Spinal cord (tissue), 10 donors: Measurements from ENCODE around the gene THSD7A. TPM values are rescaled to one million over a fixed set of nuclear protein-coding genes. Genes with fewer than 3 reads are reported as not detected.

Experiments used
- DNase-seq, 6 donors: peaks; one replicate each; pipeline versions ENCODE4 v3.0.0 to v3.0.0-alpha.2; 2013 to 2015; ENCODE audit warnings: low spot score in 6 of 6, low read depth in 4 of 6
- H3K27ac ChIP-seq: one replicate; pipeline ENCODE4 v1.5.1; 2013; ENCODE audit warnings: low read depth, low read length, control low read depth
- H3K27me3 ChIP-seq: one replicate; pipeline ENCODE4 v1.6.1; 2013; ENCODE audit warnings: low read length; ENCODE audit not compliant: control insufficient read depth, insufficient read depth
- H3K36me3 ChIP-seq: one replicate; pipeline ENCODE4 v1.6.1; 2013; ENCODE audit warnings: low read length; ENCODE audit not compliant: control insufficient read depth, insufficient read depth
- H3K4me1 ChIP-seq: one replicate; pipeline ENCODE4 v1.6.1; 2013; ENCODE audit warnings: low read length; ENCODE audit not compliant: control insufficient read depth, insufficient read depth
- H3K4me3 ChIP-seq: one replicate; pipeline ENCODE4 v1.5.1; 2013; ENCODE audit warnings: low read depth, low read length, control low read depth
- H3K9me3 ChIP-seq: one replicate; pipeline ENCODE4 v1.6.1; 2013; ENCODE audit warnings: low read length; ENCODE audit not compliant: control insufficient read depth, insufficient read depth
- WGBS: methylation state at CpG from one replicate; pipeline ENCODE4 v1.1.5; 2013; ENCODE audit warnings: missing lambda C conversion rate; ENCODE audit not compliant: insufficient coverage; 5-methylcytosine and 5-hydroxymethylcytosine counted together
- polyA plus RNA-seq, 2 donors: library from polyadenylated mRNA; unstranded; fragments of 120-200 nt; gene quantifications; one replicate each; pipeline ENCODE4 v1.2.1, GENCODE V29; 2013; ENCODE audit not compliant: insufficient read length in 2 of 2
- total RNA-seq, 2 donors: library from RNA; depleted of rRNA in 1 of 2; stranded (reverse); fragments of 120-200 nt in 1 of 2; fragments of >200 nt in 1 of 2; gene quantifications; one replicate each; pipeline versions ENCODE4 v1.2.3 to v1.2.4, GENCODE V29; 2013 to 2014
- donor health status: healthy.

The THSD7A gene
- total and polyA plus RNA-seq, 4 donors, result 15.7 to 50.5 (median 20.4) TPM

DNA sequence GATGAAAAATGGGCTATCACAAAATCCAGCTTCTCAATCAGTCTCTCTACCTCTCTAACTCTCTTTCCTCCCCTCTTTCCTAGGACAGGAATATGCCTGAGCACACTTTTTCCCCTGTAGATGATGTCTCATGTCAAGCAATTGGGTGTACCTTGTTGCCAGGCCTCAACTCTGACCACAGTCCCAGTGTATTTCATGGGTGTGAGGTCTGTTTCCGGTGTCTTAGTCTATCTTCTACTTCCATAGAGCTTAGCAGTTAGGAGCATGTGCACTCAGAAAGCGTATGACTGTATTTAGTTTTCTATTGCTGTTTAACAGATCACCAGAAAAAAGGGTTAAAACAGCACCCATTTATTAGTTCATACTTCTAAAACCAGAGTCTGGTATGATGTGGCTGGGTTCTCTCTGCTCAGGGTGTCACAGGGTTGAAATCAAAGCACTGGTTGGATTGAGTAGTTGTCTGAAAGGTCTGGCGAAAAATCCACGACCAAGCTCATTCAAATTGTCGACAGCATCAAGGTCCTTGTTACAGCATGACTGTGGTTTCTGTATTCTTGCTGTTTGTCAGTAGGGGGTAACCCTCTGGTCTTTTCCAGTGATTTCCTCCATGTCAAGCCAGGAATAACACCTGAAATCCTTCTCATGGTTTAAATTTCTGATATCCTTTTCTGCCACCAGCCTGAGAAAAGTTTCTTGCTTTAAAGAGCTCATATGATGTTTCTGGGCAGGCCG lies 130.0 kb downstream of the THSD7A start:
- H3K9me3 ChIP-seq, result no peaks in the 10 kb centered on the region
- WGBS, result no CpG with 5 or more reads among the region's 6 CpGs
- no peak for DNase-seq
- no peaks in the 10 kb centered on the region for H3K27me3 ChIP-seq
- H3K27ac ChIP-seq, result no peak overlapping the region
- H3K36me3 ChIP-seq, result no peaks in the 10 kb centered on the region
- H3K4me3 ChIP-seq, result no peak overlapping the region
- H3K4me1 ChIP-seq, result no peaks in the 10 kb centered on the region

DNA sequence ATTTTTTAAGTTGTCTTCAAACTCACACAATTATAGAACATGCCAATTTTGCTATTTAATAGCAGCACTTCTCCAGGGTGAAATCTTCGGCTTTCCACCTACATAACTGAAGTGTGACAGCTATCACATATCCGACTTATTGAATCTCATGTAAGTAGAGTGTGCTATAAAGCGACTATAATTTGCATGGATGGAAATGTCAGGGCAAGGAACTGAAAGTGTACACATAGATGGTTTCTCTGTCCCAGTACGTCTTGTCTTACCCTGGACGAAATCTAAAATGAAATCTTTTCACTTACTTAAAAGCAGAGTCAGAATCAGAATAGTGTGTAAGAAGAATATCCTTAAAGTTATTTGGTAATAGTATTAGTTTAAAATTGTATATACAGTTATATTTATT lies 132.3 kb downstream of the THSD7A start:
- H3K9me3 ChIP-seq, result no peaks in the 10 kb centered on the region
- H3K4me3 ChIP-seq, result no peak overlapping the region
- no peak for DNase-seq
- no peak overlapping the region for H3K27ac ChIP-seq
- no peaks in the 10 kb centered on the region for H3K27me3 ChIP-seq
- no peaks in the 10 kb centered on the region for H3K4me1 ChIP-seq
- no CpG with 5 or more reads among the region's 5 CpGs for WGBS
- H3K36me3 ChIP-seq, result no peaks in the 10 kb centered on the region

DNA sequence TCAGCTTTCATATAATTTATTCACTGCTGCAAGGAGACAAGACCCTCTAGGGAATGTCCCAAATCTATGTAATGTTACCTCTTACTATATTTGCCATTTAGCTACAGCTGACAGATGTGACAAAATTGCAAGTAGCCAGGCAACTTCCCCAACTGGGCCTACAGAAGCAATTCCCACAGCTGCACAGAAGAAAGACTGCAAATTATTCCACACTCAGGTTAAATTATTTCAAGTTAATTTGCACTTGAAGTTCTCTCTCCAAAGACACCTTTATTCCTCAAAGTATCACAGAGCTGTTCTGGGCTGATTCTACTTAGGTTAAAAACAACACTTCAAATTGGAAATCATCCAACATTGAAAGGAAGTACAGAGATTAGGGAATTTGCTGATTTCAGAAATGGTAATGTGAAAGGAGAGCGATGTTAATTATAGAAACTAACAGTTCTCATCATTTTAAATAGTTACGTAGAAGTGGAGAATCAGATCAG lies 133.6 kb downstream of the THSD7A start:
- H3K4me3 ChIP-seq, result no peak overlapping the region
- H3K27me3 ChIP-seq, result no peaks in the 10 kb centered on the region
- H3K27ac ChIP-seq, result no peak overlapping the region
- no CpG with 5 or more reads among the region's 2 CpGs for WGBS
- peak in 2 of 6 donors; percentile 19 to 75 for DNase-seq
- no peaks in the 10 kb centered on the region for H3K9me3 ChIP-seq
- H3K36me3 ChIP-seq, result no peaks in the 10 kb centered on the region
- no peaks in the 10 kb centered on the region for H3K4me1 ChIP-seq

DNA sequence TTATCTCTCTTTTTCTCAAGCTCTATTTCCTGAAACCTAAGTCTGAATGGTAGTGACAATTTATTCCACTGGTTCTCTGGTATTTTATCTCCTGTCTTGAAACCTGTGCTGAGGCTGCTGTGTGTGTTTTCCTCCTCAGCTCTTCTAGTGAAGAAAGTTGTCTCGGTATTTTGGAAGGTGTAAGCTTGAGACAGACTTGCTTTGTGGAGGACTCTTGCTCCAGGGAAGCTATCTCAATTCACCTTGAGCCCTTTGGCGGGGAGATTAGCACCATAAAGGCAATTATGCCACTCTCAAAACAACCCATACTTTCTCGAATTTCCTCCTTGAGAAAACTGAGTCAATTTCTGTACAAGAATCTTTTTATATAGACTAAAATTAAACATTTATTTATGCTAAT lies 141.6 kb downstream of the THSD7A start:
- no CpG with 5 or more reads among the region's 3 CpGs for WGBS
- no peak overlapping the region for H3K27ac ChIP-seq
- DNase-seq, result no peak
- H3K4me3 ChIP-seq, result no peak overlapping the region
- H3K9me3 ChIP-seq, result no peaks in the 10 kb centered on the region
- H3K36me3 ChIP-seq, result no peaks in the 10 kb centered on the region
- no peaks in the 10 kb centered on the region for H3K27me3 ChIP-seq
- H3K4me1 ChIP-seq, result no peaks in the 10 kb centered on the region

DNA sequence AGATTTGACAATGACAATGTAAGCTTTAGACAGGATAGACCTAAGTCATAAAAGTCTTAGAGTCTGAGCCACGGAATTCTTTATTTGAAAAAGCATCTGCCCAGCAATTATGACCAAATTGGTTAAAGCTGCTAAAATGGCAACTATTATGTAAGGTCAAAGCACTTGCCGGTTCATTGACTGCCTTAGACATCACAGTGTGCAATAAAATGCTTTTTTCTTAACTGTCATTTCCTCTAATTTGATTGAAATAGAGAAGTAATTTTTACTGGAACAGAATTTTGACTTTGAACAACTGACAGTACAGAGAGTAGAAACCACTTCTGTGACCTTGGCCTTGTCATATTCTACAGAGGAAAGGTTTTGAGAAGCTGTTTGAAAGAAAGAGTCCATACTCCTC lies 142.9 kb downstream of the THSD7A start:
- no CpG with 5 or more reads among the region's 2 CpGs for WGBS
- Histone ChIP-seq H3K36me3 (no peaks in the 10 kb centered on the region), H3K9me3 (peaks cover 2% of the 10 kb centered on the region), H3K27me3 (no peaks in the 10 kb centered on the region), H3K4me3 (no peak overlapping the region), H3K27ac (no peak overlapping the region), H3K4me1 (no peaks in the 10 kb centered on the region)
- no peak for DNase-seq

DNA sequence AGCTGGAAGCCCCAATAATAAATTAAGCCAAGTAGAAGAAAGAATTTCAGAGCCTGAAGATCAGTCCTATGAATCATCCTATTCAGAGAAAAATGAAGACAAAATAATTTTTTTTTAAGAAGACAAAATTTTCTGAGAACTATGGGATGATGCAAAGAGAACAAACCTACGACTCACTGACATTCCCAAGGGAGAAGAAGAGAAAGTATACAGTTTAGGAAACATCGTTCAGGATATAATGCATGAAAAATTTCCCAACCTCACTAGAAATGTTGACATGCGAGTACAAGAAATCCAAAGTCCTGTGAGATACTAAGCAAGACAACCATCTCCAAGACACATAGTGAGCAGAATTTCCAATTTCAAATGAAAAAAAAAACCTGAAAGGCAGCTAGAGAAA lies 150.5 kb downstream of the THSD7A start:
- no CpG with 5 or more reads among the region's 3 CpGs for WGBS
- DNase-seq, result no peak
- H3K36me3 ChIP-seq, result no peaks in the 10 kb centered on the region
- H3K4me1 ChIP-seq, result no peaks in the 10 kb centered on the region
- no peak overlapping the region for H3K27ac ChIP-seq
- no peaks in the 10 kb centered on the region for H3K27me3 ChIP-seq
- H3K4me3 ChIP-seq, result no peak overlapping the region
- H3K9me3 ChIP-seq, result peaks cover 17% of the 10 kb centered on the region

DNA sequence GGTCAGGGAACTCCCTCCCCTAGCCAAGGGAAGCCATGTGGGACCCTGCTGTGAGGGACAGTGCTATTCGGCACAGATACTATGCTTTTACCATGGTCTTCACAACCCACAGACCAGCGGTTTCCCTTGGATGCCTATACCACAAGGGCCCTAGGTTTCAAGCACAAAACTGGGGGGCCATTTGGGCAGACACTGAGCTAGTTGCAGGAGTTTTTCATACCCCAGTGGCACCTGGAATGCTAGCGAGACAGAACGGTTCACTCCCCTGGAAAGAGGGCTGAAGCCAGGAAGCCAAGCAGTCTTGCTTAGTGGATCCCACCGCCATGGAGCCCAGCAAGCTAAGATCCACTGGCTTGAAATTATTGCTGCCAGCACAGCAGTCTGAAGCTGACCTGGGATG lies 156.8 kb downstream of the THSD7A start:
- no peak overlapping the region for H3K4me3 ChIP-seq
- no peak for DNase-seq
- 95% methylated on average over 5 of the region's 5 CpGs for WGBS

DNA sequence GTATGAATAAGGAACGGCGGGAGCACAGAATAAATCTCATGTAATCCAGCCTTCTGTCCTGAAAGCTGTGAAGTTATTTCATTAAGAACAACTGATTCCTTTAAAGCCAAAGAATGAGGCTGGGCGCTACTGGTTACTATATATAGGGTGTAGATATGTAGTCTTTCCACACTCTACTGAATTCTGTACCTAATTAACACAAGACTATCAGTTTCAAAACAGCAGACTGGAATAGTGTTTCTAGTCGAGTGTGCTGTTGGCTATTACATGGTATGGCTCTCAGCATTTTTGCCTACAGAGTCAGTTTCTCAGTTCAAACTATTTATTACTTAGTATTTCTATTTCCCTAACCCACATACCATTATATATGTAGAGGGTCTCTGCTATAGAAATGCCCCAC lies 163.3 kb downstream of the THSD7A start:
- WGBS, result no CpG with 5 or more reads among the region's 4 CpGs
- Histone ChIP-seq H3K4me3 (no peak overlapping the region), H3K9me3 (no peaks in the 10 kb centered on the region), H3K27me3 (no peaks in the 10 kb centered on the region), H3K27ac (no peak overlapping the region), H3K36me3 (no peaks in the 10 kb centered on the region), H3K4me1 (peaks cover 3% of the 10 kb centered on the region)
- DNase-seq, result peak in 2 of 6 donors; percentile 19 to 51

More for the DNA sequence above, 156.8 kb downstream of the THSD7A start:
- peaks cover 7% of the 10 kb centered on the region for H3K9me3 ChIP-seq
- H3K27ac ChIP-seq, result no peak overlapping the region
- H3K4me1 ChIP-seq, result no peaks in the 10 kb centered on the region
- no peaks in the 10 kb centered on the region for H3K36me3 ChIP-seq
- H3K27me3 ChIP-seq, result no peaks in the 10 kb centered on the region

DNA sequence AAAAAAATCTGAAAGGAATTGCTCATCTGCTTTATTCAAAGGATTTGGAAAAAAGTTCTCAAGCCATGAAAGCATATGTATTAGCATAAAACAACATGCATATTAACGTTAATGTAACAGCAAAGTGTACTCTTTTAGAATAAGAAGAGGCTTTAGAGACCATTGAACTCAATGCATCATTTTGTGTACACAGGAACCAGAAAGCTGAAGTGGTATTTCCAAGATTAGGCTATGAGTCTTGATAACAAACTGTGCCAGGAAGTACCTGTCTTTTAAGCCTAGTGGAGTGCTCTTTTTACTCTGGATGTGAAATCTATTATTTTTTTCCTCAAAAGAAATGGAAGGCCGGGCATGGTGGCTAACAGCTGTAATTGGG lies 164.2 kb downstream of the THSD7A start:
- no peak overlapping the region for H3K4me3 ChIP-seq
- no peak overlapping the region for H3K27ac ChIP-seq
- peaks cover 3% of the 10 kb centered on the region for H3K4me1 ChIP-seq
- no peak for DNase-seq
- H3K36me3 ChIP-seq, result no peaks in the 10 kb centered on the region
- H3K9me3 ChIP-seq, result no peaks in the 10 kb centered on the region
- 100% methylated on average over 1 of the region's 2 CpGs for WGBS
- no peaks in the 10 kb centered on the region for H3K27me3 ChIP-seq

DNA sequence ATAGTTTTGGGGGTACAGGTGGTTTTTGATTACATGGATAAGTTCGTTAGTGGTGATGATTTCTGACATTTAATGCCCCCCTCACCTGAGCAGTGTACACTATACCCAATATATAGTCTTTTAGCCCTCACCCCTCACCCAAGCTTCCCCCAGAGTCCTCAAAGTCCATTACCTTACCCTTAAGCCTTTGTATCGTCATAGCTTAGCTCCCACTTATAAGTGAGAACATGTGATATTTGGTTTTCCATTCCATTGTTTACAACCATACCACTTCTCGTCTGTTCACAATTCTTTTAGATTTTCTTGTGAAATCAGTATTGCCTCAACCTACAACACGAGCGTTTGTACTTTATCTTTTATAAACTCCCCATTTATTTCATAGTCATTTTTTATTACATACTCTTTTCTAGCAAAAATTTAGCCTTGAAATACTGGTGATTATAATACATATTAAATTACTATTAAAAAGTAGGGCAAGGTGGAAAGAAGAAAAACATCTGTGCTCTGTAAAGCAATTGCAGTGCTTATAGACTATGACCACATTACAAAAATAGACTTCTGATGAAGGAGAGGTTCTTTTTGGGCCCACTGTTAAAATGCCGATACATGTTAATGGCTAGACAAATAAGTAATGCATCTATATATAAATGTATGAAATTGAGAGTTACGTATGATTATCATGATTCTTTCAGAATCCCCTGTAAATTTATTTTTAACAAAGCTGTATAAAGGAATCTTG lies 164.8 kb downstream of the THSD7A start:
- Histone ChIP-seq H3K4me1 (peaks cover 3% of the 10 kb centered on the region), H3K27me3 (no peaks in the 10 kb centered on the region), H3K27ac (no peak overlapping the region), H3K36me3 (no peaks in the 10 kb centered on the region), H3K4me3 (no peak overlapping the region), H3K9me3 (no peaks in the 10 kb centered on the region)
- 90% methylated on average over 2 of the region's 7 CpGs for WGBS
- no peak for DNase-seq
